NOMO-1 treated with DMSO at 0.1 percent for 48 hours (cell line): Measurements from ENCODE around the gene OXT.

Experiments
- DNase-seq: peaks from one replicate; lab custom pipeline; 2025; ENCODE audit not compliant: unreplicated experiment; lab: John Stamatoyannopoulos, UW

Gene OXT

DNA sequence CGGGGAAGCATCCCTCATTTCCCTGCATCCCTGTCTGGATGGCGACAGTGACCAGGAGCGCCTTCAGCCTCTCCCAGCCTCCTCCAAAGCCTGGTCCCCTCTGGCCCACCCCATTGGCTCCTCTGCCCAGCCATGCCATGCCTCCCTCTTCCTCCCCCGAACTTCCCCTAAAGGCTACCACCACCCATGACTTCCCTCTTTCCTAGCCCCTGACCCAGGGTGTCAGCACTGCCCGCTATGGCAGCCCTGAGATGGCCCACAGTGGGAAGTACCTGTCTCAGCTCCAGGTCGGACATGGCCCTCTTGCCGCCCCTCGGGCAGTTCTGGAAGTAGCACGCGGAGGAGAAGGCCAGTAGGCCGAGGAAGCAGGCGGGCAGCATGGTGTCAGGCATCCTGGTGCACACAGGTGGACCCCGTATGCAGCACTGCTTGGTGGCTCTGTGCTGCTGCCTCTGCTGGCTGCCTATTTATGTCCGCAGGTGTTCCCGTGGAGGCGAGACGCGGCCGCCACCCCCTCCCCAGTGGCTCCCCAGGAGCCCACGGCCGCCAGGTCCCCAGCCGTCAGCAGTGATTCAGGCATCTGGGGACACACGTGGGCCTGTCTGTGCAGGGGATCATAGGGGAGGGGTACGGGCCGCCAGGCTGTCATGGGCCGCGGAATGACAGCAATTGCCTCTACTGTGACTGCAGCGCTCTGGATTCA lies 13.0 kb downstream of the OXT start, which contains the start of gene AVP:
TSS of gene AVP (minus strand) at position 442 of the 703 bp plus-strand sequence. CDS start at position 392, 50 bp downstream.
- DNase-seq, result no peak

- DNase-seq, result no peak
These were observed 13.6 kb downstream of the OXT start for GRCh38 chr20:3084986-3085360.

GRCh38 chr20:3085571-3086072 lies 14.2 kb downstream of the OXT start:
- no peak for DNase-seq

- DNase-seq, result no peak
These were observed 16.6 kb downstream of the OXT start for GRCh38 chr20:3088031-3088430.

DNA sequence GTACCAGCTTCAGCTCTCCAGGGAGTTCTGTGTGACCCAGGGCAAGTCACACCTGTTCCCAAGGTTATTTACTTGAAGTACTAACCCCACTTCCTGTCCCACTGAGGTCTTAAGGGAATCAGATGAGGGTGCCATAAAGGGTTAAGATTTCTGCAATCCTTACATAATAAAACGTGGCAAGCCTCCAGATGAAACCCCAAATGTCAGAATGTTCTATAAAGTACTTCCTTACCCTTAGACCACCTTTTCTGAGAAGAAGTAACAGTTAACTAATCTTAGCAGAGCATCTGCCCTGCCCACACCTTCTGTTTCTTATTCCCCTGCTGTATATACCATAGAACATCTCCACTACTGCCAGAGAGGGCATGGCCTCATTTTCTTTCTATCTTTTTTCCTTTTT lies 19.1 kb downstream of the OXT start:
- DNase-seq, result no peak

GRCh38 chr20:3092611-3093379 lies 21.4 kb downstream of the OXT start:
- no peak for DNase-seq

DNA sequence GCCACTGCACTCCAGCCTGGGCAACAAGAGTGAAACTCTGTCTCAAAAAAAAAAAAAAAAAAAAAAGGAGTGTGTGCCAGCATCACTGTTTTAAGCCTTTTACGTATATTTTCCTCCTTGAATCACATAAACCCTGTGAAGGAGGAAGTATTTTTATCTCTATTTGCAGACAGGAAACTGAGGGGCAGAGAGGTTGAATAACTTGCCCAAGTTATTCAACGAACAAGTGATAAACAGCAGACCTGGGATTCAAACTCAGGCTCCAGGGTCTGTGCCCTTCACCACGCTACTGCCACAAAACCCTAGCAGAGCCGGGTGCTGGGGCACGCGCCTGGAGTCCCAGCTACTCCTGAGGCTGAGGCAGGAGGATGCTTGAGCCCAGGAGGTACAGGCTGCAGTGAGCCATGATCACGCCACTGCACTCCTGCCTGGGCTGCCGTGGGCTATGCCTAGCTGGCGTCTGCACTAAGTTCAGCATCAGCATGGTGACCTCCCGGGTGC lies 22.5 kb downstream of the OXT start:
- peak; percentile 66 for DNase-seq

GRCh38 chr20:3094848-3095629 lies 23.6 kb downstream of the OXT start:
- DNase-seq, result no peak

GRCh38 chr20:3100480-3100879 lies 29.1 kb downstream of the OXT start:
- no peak for DNase-seq

DNA sequence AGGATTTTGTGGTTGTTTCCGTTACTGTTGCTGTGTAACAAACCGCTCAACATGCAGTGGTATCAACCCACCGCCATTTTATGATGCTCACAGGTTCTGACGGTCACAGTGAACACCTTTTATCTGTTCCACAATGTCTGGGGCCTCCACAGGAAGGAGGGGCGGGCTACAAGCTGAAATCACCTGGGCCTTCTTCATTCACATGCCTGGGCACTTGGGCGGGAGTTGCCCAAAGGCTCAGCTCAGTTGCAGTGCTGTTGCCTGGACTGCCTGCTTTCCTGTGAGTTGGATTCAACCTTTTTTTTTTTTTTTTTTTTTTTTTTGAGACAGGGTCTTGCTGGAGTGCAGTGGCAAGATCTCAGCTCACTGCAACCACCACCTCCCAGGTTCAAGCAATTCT lies 29.8 kb downstream of the OXT start:
- DNase-seq, result no peak

- DNase-seq, result no peak
These were observed 30.5 kb downstream of the OXT start for GRCh38 chr20:3101737-3102574.

DNA sequence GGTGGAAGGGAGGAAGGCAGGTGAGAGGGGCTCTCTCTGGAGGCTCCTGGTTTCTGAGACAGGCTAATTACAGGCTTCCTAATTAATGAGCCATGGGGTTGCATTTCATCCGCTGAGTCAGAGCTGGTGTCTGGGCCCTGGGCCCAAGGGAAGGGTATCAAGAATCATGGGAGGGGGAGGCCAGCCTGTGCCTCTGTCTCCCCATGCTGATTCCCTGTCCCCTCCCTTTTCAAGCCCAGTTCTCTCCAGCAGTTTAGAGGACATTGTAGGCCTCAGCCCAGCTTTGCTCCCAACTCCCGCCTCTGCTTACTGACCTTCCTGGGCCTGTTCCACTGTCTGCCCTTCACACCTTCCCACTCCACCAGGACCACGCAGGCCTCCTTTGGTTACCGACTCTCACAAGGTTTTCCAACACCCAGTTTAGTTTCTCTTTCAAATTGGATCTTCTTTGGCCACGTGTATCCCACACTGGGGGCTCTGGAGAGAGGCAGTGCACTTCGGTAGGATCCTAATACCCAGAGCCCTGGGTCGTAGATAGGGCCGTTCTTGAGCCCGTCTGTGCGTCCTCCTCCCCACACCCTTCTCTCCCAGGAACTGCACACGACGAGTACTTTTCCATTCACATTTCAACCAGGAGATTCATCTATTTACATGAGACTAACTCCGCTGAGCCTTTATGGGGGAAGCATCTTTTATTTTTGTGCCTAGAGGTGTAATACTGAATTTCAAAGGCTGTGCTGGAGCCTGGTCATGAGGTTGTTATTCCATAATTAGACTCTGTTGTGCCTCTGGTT lies 31.4 kb downstream of the OXT start:
- DNase-seq, result no peak

GRCh38 chr20:3103369-3104032 lies 32.1 kb downstream of the OXT start:
- DNase-seq, result no peak

DNA sequence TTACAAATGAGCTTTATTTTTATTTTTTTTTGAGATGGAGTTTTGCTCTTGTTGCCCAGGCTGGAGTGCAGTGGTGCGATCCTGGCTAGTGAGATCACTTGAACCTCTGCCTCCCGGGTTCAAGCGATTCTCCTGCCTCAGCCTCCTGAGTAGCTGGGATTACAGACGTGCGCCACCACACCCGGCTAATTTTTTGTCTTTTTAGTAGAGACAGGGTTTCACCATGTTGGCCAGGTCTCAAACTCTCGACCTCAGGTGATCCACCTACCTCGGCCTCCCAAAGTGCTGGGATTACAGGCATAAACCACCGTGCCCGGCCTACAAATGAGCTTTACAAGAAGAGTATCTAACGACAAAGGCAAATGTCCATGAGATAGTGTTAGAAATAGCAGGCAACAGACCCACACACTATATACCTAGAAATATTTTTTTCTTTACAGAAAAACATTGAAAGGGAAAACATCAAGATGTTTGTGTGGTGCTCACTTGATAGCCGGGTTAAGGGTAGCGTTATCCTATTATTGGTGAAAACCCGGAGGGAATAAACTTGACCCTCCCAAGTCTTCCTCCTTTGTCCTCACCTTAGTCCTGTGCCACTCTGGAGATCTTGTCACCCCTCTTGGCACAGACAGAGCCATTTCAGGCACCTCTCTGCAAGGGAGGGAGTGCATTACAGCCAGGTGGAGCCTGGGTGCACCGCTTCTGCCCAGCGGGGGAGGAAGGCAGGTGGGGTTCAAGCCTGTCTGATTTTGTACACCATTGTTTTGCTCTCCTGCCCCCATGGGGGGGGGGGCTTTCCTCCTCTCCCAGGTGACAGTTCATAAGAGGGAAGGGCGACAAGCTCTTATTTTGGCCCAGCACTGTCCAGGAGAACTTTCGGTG lies 34.1 kb downstream of the OXT start:
- no peak for DNase-seq

DNA sequence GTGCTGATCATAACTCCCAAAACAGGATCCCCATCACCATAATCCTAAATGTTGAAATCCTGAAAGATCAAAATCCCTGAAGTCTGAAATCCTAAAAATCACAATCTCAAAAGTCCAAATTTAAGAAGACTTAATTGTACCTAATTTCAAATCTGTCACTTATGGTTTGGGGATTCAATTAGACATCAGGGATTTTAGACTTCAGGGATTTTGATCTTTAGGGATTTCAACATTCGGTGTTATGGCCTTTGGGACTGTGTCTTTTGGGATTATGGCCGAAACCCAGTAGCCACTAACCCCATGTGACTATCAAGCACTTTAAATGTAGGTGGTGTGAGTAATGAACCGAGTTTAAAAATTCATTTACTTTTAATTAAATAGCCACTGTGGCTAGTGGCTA lies 34.8 kb downstream of the OXT start:
- no peak for DNase-seq

DNA sequence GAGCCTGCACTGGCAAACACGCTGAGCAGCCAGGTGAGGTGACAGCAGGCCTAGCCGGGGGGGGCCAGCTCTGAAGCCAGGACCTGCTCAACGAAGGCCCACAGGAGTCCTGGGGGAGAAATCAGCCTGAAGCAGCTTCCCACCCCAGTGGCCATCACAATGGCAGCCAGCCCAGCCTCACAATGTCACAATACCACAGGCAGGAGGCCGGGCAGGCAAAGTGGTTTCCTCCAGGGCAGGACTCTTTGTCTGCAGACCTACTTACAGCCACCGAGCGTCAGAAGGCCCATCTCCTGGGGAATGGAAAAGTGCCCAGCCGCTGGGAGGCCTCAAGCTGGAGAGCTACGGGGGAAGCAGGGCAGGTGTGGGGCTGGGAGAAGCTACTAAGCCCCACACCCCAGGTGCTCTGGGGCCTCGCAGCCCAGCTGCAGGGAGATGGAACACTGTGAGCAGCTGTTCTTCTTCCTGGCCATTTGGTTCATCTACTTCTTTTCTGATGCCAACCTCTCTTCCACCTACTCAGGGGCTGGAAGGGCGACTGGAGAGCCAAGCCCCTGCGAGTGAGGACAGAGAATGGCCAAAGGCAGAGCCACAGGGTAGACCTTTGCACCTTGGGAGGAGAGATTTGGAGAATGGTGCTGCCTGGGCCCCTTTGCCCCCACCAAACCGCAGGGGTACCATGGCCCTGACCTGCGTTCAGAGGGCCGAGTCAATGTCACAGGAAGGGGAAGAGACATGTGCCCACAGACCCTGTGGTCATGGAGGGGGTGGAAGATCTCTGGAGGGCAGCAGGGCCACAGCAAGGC lies 35.4 kb downstream of the OXT start:
- DNase-seq, result no peak

- DNase-seq, result no peak
These were observed 36.1 kb downstream of the OXT start for GRCh38 chr20:3107464-3108025.
